HepG2 (cell line): ENCODE measurements around the gene TTC24. TPM values are rescaled to one million over a fixed set of nuclear protein-coding genes. Genes with fewer than 3 reads are reported as not detected.

Experiments used
- ARNTL ChIP-seq: sonication (generic); formaldehyde crosslinking; IDR thresholded peaks from 2 replicates; pipeline ENCODE4 v1.4.0; 2020; ENCODE audit warnings: mild to moderate bottlenecking, missing genetic modification reagents
- CREM ChIP-seq, 2 experiments: sonication (generic) in 1 of 2; formaldehyde crosslinking in 1 of 2; IDR thresholded peaks; 2 replicates each; pipeline versions ENCODE4 v1.4.0 to v1.6.1; 2016 to 2020; ENCODE audit warnings: antibody characterized with exemption in 1 of 2, mild to moderate bottlenecking in 1 of 2, missing genetic modification reagents in 1 of 2
- EED ChIP-seq: sonication (generic); formaldehyde crosslinking; IDR thresholded peaks from 2 replicates; pipeline ENCODE4 v1.5.0; 2020; ENCODE audit warnings: mild to moderate bottlenecking, missing genetic modification reagents
- HMGA1 ChIP-seq: sonication (generic); formaldehyde crosslinking; conservative IDR thresholded peaks from 2 replicates; pipeline ENCODE4 v1.4.0; 2020; ENCODE audit warnings: missing genetic modification reagents
- HOXA9 ChIP-seq: sonication (generic); formaldehyde crosslinking; IDR thresholded peaks from 2 replicates; pipeline ENCODE4 v1.8.1; 2022; ENCODE audit warnings: missing genetic modification reagents, mild to moderate bottlenecking, moderate library complexity, borderline replicate concordance
- ISL2 ChIP-seq: sonication (generic); formaldehyde crosslinking; IDR thresholded peaks from 2 replicates; pipeline ENCODE4 v1.5.0; 2020; ENCODE audit warnings: missing genetic modification reagents
- JUNB ChIP-seq: sonication (generic); formaldehyde crosslinking; IDR thresholded peaks from 2 replicates; pipeline ENCODE4 v1.8.0; 2022; ENCODE audit warnings: missing genetic modification reagents, mild to moderate bottlenecking, borderline replicate concordance
- NAIF1 ChIP-seq: sonication (generic); formaldehyde crosslinking; IDR thresholded peaks from 2 replicates; pipeline ENCODE4 v1.5.0; 2020; ENCODE audit warnings: mild to moderate bottlenecking, missing genetic modification reagents, borderline replicate concordance
- NFRKB ChIP-seq: fragments of 450-650 bp; IDR thresholded peaks from 2 replicates; pipeline ENCODE4 v1.6.1; 2017
- NR2F2 ChIP-seq: IDR thresholded peaks from 2 replicates; pipeline ENCODE4 v1.6.1; 2012; ENCODE audit warnings: low read depth, inconsistent platforms, borderline replicate concordance
- POLR2AphosphoS2 ChIP-seq: IDR thresholded peaks from 2 replicates; pipeline ENCODE4 v1.6.1; 2011; ENCODE audit warnings: low read depth, low read length, improper control_type of control experiment
- SNAPC5 ChIP-seq: sonication (generic); formaldehyde crosslinking; IDR thresholded peaks from 2 replicates; pipeline ENCODE4 v1.8.1; 2023; ENCODE audit warnings: mild to moderate bottlenecking, missing genetic modification reagents, borderline replicate concordance
- TEAD3 ChIP-seq: optimal IDR thresholded peaks from 2 replicates; pipeline ENCODE3; 2016; ENCODE audit warnings: borderline replicate concordance
- TRIM24 ChIP-seq: sonication (generic); formaldehyde crosslinking; IDR thresholded peaks from 2 replicates; pipeline ENCODE4 v1.8.0; 2022; ENCODE audit warnings: mild to moderate bottlenecking, missing genetic modification reagents
- ZNF230 ChIP-seq: sonication (generic); formaldehyde crosslinking; IDR thresholded peaks from 2 replicates; pipeline ENCODE4 v1.4.0; 2020; ENCODE audit warnings: mild to moderate bottlenecking, missing genetic modification reagents
- ZNF333 ChIP-seq: sonication (generic); formaldehyde crosslinking; IDR thresholded peaks from 2 replicates; pipeline ENCODE4 v1.4.0; 2020; ENCODE audit warnings: mild to moderate bottlenecking, missing genetic modification reagents, borderline replicate concordance
- ZNF547 ChIP-seq: sonication (generic); formaldehyde crosslinking; IDR thresholded peaks from 2 replicates; pipeline ENCODE4 v1.5.1; 2020; ENCODE audit warnings: mild to moderate bottlenecking, missing genetic modification reagents
- ZNF567 ChIP-seq: sonication (generic); formaldehyde crosslinking; IDR thresholded peaks from 2 replicates; pipeline ENCODE4 v1.8.1; 2023; ENCODE audit warnings: mild to moderate bottlenecking, missing genetic modification reagents, borderline replicate concordance
- ZNF788 ChIP-seq: sonication (generic); formaldehyde crosslinking; IDR thresholded peaks from 2 replicates; pipeline ENCODE4 v1.5.0; 2020; ENCODE audit warnings: mild to moderate bottlenecking, missing genetic modification reagents, borderline replicate concordance
- polyA plus RNA-seq, 8 experiments: library from polyadenylated mRNA; depleted of rRNA in 3 of 8; stranded (reverse) in 7 of 8; unstranded in 1 of 8; fragments of >200 nt; fragmentation: Illumina TruSeq in 4 of 8; extraction: Trizol in 4 of 8; gene quantifications; 2 replicates each; pipeline versions ENCODE4 v1.2.1 to v1.2.3, GENCODE V29; 2011 to 2016; ENCODE audit warnings: low read depth in 4 of 8, missing spikeins in 1 of 8, mixed read lengths in 1 of 8; ENCODE audit not compliant: insufficient read depth in 1 of 8
- total RNA-seq, 5 experiments: library from RNA; depleted of rRNA; stranded (reverse); fragments of >200 nt; fragmentation: Illumina TruSeq; extraction: Trizol; gene quantifications; 2 replicates each; pipeline ENCODE4 v1.2.3, GENCODE V29; 2016; ENCODE audit warnings: low read depth in 1 of 5
- TF ChIP-seq, protein P1 (sequence below): sonication (generic); formaldehyde crosslinking; IDR thresholded peaks from 2 replicates; pipeline ENCODE4 v1.5.0; 2020; ENCODE audit warnings: mild to moderate bottlenecking, missing genetic modification reagents, borderline replicate concordance
- TF ChIP-seq, protein P2 (sequence below): sonication (generic); formaldehyde crosslinking; IDR thresholded peaks from 2 replicates; pipeline ENCODE4 v1.9.0; 2022; ENCODE audit warnings: low read depth, missing genetic modification reagents

Gene TTC24
- total and polyA plus RNA-seq, 2 of the 13 experiments (the other 11 are each of a cell fraction or from before 2014, with no cell fraction given) = 0.13 to 0.18 TPM

- TF ChIP-seq CREM (IDR thresholded peaks at IDR 0.05) (no peak), CREM (CRISPR knock-in tag; IDR thresholded peaks at IDR 0.05) (no peak), ARNTL (CRISPR knock-in tag) (no peak), JUNB (CRISPR knock-in tag) (no peak), EED (no peak), ISL2 (CRISPR knock-in tag) (no peak), ZNF547 (0 out of 2 replicates have a peak, but pooled peaks have one; percentile 14), NR2F2 (no peak), SNAPC5 (no peak), ZNF333 (CRISPR knock-in tag) (no peak), POLR2AphosphoS2 (no peak), HOXA9 (CRISPR knock-in tag) (no peak), NAIF1 (no peak), ZNF788 (CRISPR knock-in tag) (no peak), TRIM24 (CRISPR knock-in tag) (no peak), NFRKB (no peak), HMGA1 (CRISPR knock-in tag) (no peak), TEAD3 (CRISPR knock-in tag) (no peak), ZNF230 (CRISPR knock-in tag) (0 out of 2 replicates have a peak, but pooled peaks have one; percentile 18), ZNF567 (CRISPR knock-in tag) (no peak)
- TF ChIP-seq, protein P1, sequence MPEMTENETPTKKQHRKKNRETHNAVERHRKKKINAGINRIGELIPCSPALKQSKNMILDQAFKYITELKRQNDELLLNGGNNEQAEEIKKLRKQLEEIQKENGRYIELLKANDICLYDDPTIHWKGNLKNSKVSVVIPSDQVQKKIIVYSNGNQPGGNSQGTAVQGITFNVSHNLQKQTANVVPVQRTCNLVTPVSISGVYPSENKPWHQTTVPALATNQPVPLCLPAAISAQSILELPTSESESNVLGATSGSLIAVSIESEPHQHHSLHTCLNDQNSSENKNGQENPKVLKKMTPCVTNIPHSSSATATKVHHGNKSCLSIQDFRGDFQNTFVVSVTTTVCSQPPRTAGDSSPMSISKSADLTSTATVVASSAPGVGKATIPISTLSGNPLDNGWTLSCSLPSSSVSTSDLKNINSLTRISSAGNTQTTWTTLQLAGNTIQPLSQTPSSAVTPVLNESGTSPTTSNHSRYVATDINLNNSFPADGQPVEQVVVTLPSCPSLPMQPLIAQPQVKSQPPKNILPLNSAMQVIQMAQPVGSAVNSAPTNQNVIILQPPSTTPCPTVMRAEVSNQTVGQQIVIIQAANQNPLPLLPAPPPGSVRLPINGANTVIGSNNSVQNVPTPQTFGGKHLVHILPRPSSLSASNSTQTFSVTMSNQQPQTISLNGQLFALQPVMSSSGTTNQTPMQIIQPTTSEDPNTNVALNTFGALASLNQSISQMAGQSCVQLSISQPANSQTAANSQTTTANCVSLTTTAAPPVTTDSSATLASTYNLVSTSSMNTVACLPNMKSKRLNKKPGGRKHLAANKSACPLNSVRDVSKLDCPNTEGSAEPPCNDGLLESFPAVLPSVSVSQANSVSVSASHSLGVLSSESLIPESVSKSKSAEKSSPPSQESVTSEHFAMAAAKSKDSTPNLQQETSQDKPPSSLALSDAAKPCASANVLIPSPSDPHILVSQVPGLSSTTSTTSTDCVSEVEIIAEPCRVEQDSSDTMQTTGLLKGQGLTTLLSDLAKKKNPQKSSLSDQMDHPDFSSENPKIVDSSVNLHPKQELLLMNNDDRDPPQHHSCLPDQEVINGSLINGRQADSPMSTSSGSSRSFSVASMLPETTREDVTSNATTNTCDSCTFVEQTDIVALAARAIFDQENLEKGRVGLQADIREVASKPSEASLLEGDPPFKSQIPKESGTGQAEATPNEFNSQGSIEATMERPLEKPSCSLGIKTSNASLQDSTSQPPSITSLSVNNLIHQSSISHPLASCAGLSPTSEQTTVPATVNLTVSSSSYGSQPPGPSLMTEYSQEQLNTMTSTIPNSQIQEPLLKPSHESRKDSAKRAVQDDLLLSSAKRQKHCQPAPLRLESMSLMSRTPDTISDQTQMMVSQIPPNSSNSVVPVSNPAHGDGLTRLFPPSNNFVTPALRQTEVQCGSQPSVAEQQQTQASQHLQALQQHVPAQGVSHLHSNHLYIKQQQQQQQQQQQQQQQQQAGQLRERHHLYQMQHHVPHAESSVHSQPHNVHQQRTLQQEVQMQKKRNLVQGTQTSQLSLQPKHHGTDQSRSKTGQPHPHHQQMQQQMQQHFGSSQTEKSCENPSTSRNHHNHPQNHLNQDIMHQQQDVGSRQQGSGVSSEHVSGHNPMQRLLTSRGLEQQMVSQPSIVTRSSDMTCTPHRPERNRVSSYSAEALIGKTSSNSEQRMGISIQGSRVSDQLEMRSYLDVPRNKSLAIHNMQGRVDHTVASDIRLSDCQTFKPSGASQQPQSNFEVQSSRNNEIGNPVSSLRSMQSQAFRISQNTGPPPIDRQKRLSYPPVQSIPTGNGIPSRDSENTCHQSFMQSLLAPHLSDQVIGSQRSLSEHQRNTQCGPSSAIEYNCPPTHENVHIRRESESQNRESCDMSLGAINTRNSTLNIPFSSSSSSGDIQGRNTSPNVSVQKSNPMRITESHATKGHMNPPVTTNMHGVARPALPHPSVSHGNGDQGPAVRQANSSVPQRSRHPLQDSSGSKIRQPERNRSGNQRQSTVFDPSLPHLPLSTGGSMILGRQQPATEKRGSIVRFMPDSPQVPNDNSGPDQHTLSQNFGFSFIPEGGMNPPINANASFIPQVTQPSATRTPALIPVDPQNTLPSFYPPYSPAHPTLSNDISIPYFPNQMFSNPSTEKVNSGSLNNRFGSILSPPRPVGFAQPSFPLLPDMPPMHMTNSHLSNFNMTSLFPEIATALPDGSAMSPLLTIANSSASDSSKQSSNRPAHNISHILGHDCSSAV = no peak
- TF ChIP-seq, protein P2, sequence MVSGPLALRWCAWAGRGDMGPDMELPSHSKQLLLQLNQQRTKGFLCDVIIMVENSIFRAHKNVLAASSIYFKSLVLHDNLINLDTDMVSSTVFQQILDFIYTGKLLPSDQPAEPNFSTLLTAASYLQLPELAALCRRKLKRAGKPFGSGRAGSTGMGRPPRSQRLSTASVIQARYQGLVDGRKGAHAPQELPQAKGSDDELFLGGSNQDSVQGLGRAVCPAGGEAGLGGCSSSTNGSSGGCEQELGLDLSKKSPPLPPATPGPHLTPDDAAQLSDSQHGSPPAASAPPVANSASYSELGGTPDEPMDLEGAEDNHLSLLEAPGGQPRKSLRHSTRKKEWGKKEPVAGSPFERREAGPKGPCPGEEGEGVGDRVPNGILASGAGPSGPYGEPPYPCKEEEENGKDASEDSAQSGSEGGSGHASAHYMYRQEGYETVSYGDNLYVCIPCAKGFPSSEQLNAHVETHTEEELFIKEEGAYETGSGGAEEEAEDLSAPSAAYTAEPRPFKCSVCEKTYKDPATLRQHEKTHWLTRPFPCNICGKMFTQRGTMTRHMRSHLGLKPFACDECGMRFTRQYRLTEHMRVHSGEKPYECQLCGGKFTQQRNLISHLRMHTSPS = no peak
Observed at GRCh38 chr1:156624814-156625435, 45.4 kb downstream of the TTC24 start (continued).
